ENCODE results near the gene ATP5F1E. TPM values are rescaled to one million over a fixed set of nuclear protein-coding genes. Genes with fewer than 3 reads are reported as not detected.
A peak's percentile ranks its signal among the peaks of the same experiment; 100 is the strongest.

Gene ATP5F1E
- total RNA-seq, 1 donor from 2014 or later, result 28.2 TPM

- peaks cover 26 to 56% (median 46%) of the 10 kb centered on the region in 3 donors for H3K36me3 ChIP-seq (ENCODE audit: control insufficient read depth in 3 of 3, insufficient read depth in 3 of 3, low read length in 3 of 3)
- H3K4me1 ChIP-seq (ENCODE audit: control insufficient read depth in 3 of 3, insufficient read depth in 3 of 3, low read length in 3 of 3), result peaks cover 24 to 28% (median 26%) of the 10 kb centered on the region in 3 donors
- no peak overlapping the region for H3K27ac ChIP-seq (ENCODE audit: low read depth, low read length)
- no peaks in the 10 kb centered on the region for H3K9me3 ChIP-seq (ENCODE audit: control insufficient read depth in 3 of 3, low read length in 3 of 3)
- H3K9ac ChIP-seq (ENCODE audit: low read depth in 1 of 3, low read length in 3 of 3), result no peak overlapping the region
- H3K27me3 ChIP-seq (ENCODE audit: control insufficient read depth in 3 of 3, insufficient read depth in 3 of 3, low read length in 3 of 3), result no peaks in the 10 kb centered on the region
- no peak overlapping the region for H3K4me3 ChIP-seq (ENCODE audit: low read length in 3 of 3)
Measured at GRCh38 chr20:59033616-59034165, 1.6 kb upstream of the ATP5F1E start.

- Histone ChIP-seq H3K9ac (ENCODE audit: low read depth in 1 of 3, low read length in 3 of 3) (peak overlapping the region; percentile 80 to 88 (median 82)), H3K27me3 (ENCODE audit: control insufficient read depth in 3 of 3, insufficient read depth in 3 of 3, low read length in 3 of 3) (no peaks in the 10 kb centered on the region), H3K36me3 (ENCODE audit: control insufficient read depth in 3 of 3, insufficient read depth in 3 of 3, low read length in 3 of 3) (peaks cover 26 to 61% (median 49%) of the 10 kb centered on the region in 3 donors), H3K4me1 (ENCODE audit: control insufficient read depth in 3 of 3, insufficient read depth in 3 of 3, low read length in 3 of 3) (peaks cover 25 to 28% (median 26%) of the 10 kb centered on the region in 3 donors), H3K27ac (ENCODE audit: low read depth, low read length) (peak overlapping the region; percentile 82), H3K4me3 (ENCODE audit: low read length in 3 of 3) (peak overlapping the region; percentile 72 to 75 (median 73)), H3K9me3 (ENCODE audit: control insufficient read depth in 3 of 3, low read length in 3 of 3) (no peaks in the 10 kb centered on the region)
Measured at GRCh38 chr20:59033093-59033492, 958 bp upstream of the ATP5F1E start.

GRCh38 chr20:59032713-59033059, 551 bp upstream of the ATP5F1E start:
- H3K27ac ChIP-seq (ENCODE audit: low read depth, low read length), result peak overlapping the region; percentile 82
- peak overlapping the region; percentile 72 to 75 (median 73) for H3K4me3 ChIP-seq (ENCODE audit: low read length in 3 of 3)
- H3K36me3 ChIP-seq (ENCODE audit: control insufficient read depth in 3 of 3, insufficient read depth in 3 of 3, low read length in 3 of 3), result peaks cover 26 to 58% (median 47%) of the 10 kb centered on the region in 3 donors
- H3K27me3 ChIP-seq (ENCODE audit: control insufficient read depth in 3 of 3, insufficient read depth in 3 of 3, low read length in 3 of 3), result no peaks in the 10 kb centered on the region
- H3K9me3 ChIP-seq (ENCODE audit: control insufficient read depth in 3 of 3, low read length in 3 of 3), result no peaks in the 10 kb centered on the region
- H3K9ac ChIP-seq (ENCODE audit: low read depth in 1 of 3, low read length in 3 of 3), result peak overlapping the region; percentile 80 to 88 (median 82)
- peaks cover 26 to 31% (median 26%) of the 10 kb centered on the region in 3 donors for H3K4me1 ChIP-seq (ENCODE audit: control insufficient read depth in 3 of 3, insufficient read depth in 3 of 3, low read length in 3 of 3)

- no peaks in the 10 kb centered on the region for H3K9me3 ChIP-seq (ENCODE audit: control insufficient read depth in 3 of 3, low read length in 3 of 3)
- peak overlapping the region; percentile 84 to 90 (median 89) for H3K4me3 ChIP-seq (ENCODE audit: low read length in 3 of 3)
- H3K4me1 ChIP-seq (ENCODE audit: control insufficient read depth in 3 of 3, insufficient read depth in 3 of 3, low read length in 3 of 3), result peaks cover 26 to 32% (median 29%) of the 10 kb centered on the region in 3 donors
- H3K36me3 ChIP-seq (ENCODE audit: control insufficient read depth in 3 of 3, insufficient read depth in 3 of 3, low read length in 3 of 3), result peaks cover 21 to 55% (median 42%) of the 10 kb centered on the region in 3 donors
- H3K27ac ChIP-seq (ENCODE audit: low read depth, low read length), result peak overlapping the region; percentile 82
- H3K27me3 ChIP-seq (ENCODE audit: control insufficient read depth in 3 of 3, insufficient read depth in 3 of 3, low read length in 3 of 3), result no peaks in the 10 kb centered on the region
- peak overlapping the region; percentile 81 to 89 (median 88) for H3K9ac ChIP-seq (ENCODE audit: low read depth in 1 of 3, low read length in 3 of 3)
Measured at GRCh38 chr20:59031564-59032022, 542 bp downstream of the ATP5F1E start.

- H3K9ac ChIP-seq (ENCODE audit: low read depth in 1 of 3, low read length in 3 of 3), result peak overlapping the region; percentile 81 to 89 (median 88)
- no peaks in the 10 kb centered on the region for H3K9me3 ChIP-seq (ENCODE audit: control insufficient read depth in 3 of 3, low read length in 3 of 3)
- peak overlapping the region; percentile 84 to 90 (median 89) for H3K4me3 ChIP-seq (ENCODE audit: low read length in 3 of 3)
- peaks cover 18 to 54% (median 37%) of the 10 kb centered on the region in 3 donors for H3K36me3 ChIP-seq (ENCODE audit: control insufficient read depth in 3 of 3, insufficient read depth in 3 of 3, low read length in 3 of 3)
- H3K27ac ChIP-seq (ENCODE audit: low read depth, low read length), result no peak overlapping the region
- H3K27me3 ChIP-seq (ENCODE audit: control insufficient read depth in 3 of 3, insufficient read depth in 3 of 3, low read length in 3 of 3), result no peaks in the 10 kb centered on the region
- peaks cover 26 to 32% (median 29%) of the 10 kb centered on the region in 3 donors for H3K4me1 ChIP-seq (ENCODE audit: control insufficient read depth in 3 of 3, insufficient read depth in 3 of 3, low read length in 3 of 3)
Measured at GRCh38 chr20:59030911-59031563, 1.1 kb downstream of the ATP5F1E start.

- peaks cover 26 to 41% (median 38%) of the 10 kb centered on the region in 3 donors for H3K4me1 ChIP-seq (ENCODE audit: control insufficient read depth in 3 of 3, insufficient read depth in 3 of 3, low read length in 3 of 3)
- no peaks in the 10 kb centered on the region for H3K9me3 ChIP-seq (ENCODE audit: control insufficient read depth in 3 of 3, low read length in 3 of 3)
- no peak overlapping the region for H3K9ac ChIP-seq (ENCODE audit: low read depth in 1 of 3, low read length in 3 of 3)
- H3K27ac ChIP-seq (ENCODE audit: low read depth, low read length), result no peak overlapping the region
- no peaks in the 10 kb centered on the region for H3K27me3 ChIP-seq (ENCODE audit: control insufficient read depth in 3 of 3, insufficient read depth in 3 of 3, low read length in 3 of 3)
- H3K4me3 ChIP-seq (ENCODE audit: low read length in 3 of 3), result no peak overlapping the region
- peaks cover 21 to 58% (median 41%) of the 10 kb centered on the region in 3 donors for H3K36me3 ChIP-seq (ENCODE audit: control insufficient read depth in 3 of 3, insufficient read depth in 3 of 3, low read length in 3 of 3)
Measured at GRCh38 chr20:59028812-59029211, 3.3 kb downstream of the ATP5F1E start.

- Histone ChIP-seq H3K9me3 (ENCODE audit: control insufficient read depth in 3 of 3, low read length in 3 of 3) (no peaks in the 10 kb centered on the region), H3K36me3 (ENCODE audit: control insufficient read depth in 3 of 3, insufficient read depth in 3 of 3, low read length in 3 of 3) (peaks cover 29 to 62% (median 51%) of the 10 kb centered on the region in 3 donors), H3K9ac (ENCODE audit: low read depth in 1 of 3, low read length in 3 of 3) (no peak overlapping the region), H3K27ac (ENCODE audit: low read depth, low read length) (no peak overlapping the region), H3K4me1 (ENCODE audit: control insufficient read depth in 3 of 3, insufficient read depth in 3 of 3, low read length in 3 of 3) (peaks cover 23 to 41% (median 37%) of the 10 kb centered on the region in 3 donors), H3K4me3 (ENCODE audit: low read length in 3 of 3) (no peak overlapping the region), H3K27me3 (ENCODE audit: control insufficient read depth in 3 of 3, insufficient read depth in 3 of 3, low read length in 3 of 3) (no peaks in the 10 kb centered on the region)
Measured at GRCh38 chr20:59027741-59028320, 4.3 kb downstream of the ATP5F1E start.

GRCh38 chr20:59026904-59027740, 5.0 kb downstream of the ATP5F1E start:
- H3K36me3 ChIP-seq (ENCODE audit: control insufficient read depth in 3 of 3, insufficient read depth in 3 of 3, low read length in 3 of 3), result peaks cover 32 to 66% (median 54%) of the 10 kb centered on the region in 3 donors
- H3K9ac ChIP-seq (ENCODE audit: low read depth in 1 of 3, low read length in 3 of 3), result no peak overlapping the region
- H3K27ac ChIP-seq (ENCODE audit: low read depth, low read length), result no peak overlapping the region
- H3K9me3 ChIP-seq (ENCODE audit: control insufficient read depth in 3 of 3, low read length in 3 of 3), result no peaks in the 10 kb centered on the region
- no peaks in the 10 kb centered on the region for H3K27me3 ChIP-seq (ENCODE audit: control insufficient read depth in 3 of 3, insufficient read depth in 3 of 3, low read length in 3 of 3)
- peaks cover 21 to 41% (median 34%) of the 10 kb centered on the region in 3 donors for H3K4me1 ChIP-seq (ENCODE audit: control insufficient read depth in 3 of 3, insufficient read depth in 3 of 3, low read length in 3 of 3)
- H3K4me3 ChIP-seq (ENCODE audit: low read length in 3 of 3), result no peak overlapping the region

- peaks cover 32 to 63% (median 54%) of the 10 kb centered on the region in 3 donors for H3K36me3 ChIP-seq (ENCODE audit: control insufficient read depth in 3 of 3, insufficient read depth in 3 of 3, low read length in 3 of 3)
- peaks cover 12 to 30% (median 23%) of the 10 kb centered on the region in 3 donors for H3K4me1 ChIP-seq (ENCODE audit: control insufficient read depth in 3 of 3, insufficient read depth in 3 of 3, low read length in 3 of 3)
- peak overlapping the region in 1 of 3 donors; percentile 24 for H3K9ac ChIP-seq (ENCODE audit: low read depth in 1 of 3, low read length in 3 of 3)
- no peak overlapping the region for H3K27ac ChIP-seq (ENCODE audit: low read depth, low read length)
- H3K4me3 ChIP-seq (ENCODE audit: low read length in 3 of 3), result no peak overlapping the region
- no peaks in the 10 kb centered on the region for H3K27me3 ChIP-seq (ENCODE audit: control insufficient read depth in 3 of 3, insufficient read depth in 3 of 3, low read length in 3 of 3)
- H3K9me3 ChIP-seq (ENCODE audit: control insufficient read depth in 3 of 3, low read length in 3 of 3), result no peaks in the 10 kb centered on the region
Measured at GRCh38 chr20:59025511-59025910, 6.6 kb downstream of the ATP5F1E start.
